ENCODE data around the gene OTX1.

The OTX1 gene

GRCh38 chr2:63035660-63036059, 15.0 kb upstream of the OTX1 start:
- Histone ChIP-seq H4K20me1 (ENCODE audit: insufficient read depth, low read length, poor library complexity, severe bottlenecking) (no peaks in the 10 kb centered on the region), H3K4me3 (ENCODE audit: low read length, poor library complexity, severe bottlenecking) (no peak overlapping the region), H3K36me3 (ENCODE audit: insufficient read depth, low read length) (no peaks in the 10 kb centered on the region), H3K9ac (ENCODE audit: low read depth, low read length, poor library complexity, severe bottlenecking) (no peak overlapping the region), H3K4me1 (ENCODE audit: insufficient read depth, low read length, poor library complexity, severe bottlenecking) (no peaks in the 10 kb centered on the region), H3K79me2 (ENCODE audit: insufficient read depth, low read length) (no peaks in the 10 kb centered on the region), H3K27me3 (ENCODE audit: insufficient read depth, low read length, poor library complexity, severe bottlenecking) (no peaks in the 10 kb centered on the region), H3F3A (ENCODE audit: low read depth) (no peaks in the 10 kb centered on the region), H3K9me2 (replicated peaks; ENCODE audit: low read depth, low read length) (no peaks in the 10 kb centered on the region), H3K4me2 (ENCODE audit: low read depth, low read length, poor library complexity, severe bottlenecking) (no peak overlapping the region), H2AFZ (ENCODE audit: low read length) (no peak overlapping the region), H3K9me3 (ENCODE audit: insufficient read depth, low read depth, low read length) (no peaks in the 10 kb centered on the region)
- no peak for TF ChIP-seq CTCF (conservative IDR thresholded peaks at IDR 0.05; ENCODE audit: low read length)
- no peak for TF ChIP-seq EZH2phosphoT487 (IDR thresholded peaks at IDR 0.05; ENCODE audit: borderline replicate concordance)

- H3K9ac ChIP-seq (ENCODE audit: low read depth, low read length, poor library complexity, severe bottlenecking), result no peak overlapping the region
- H3K9me3 ChIP-seq (ENCODE audit: insufficient read depth, low read depth, low read length), result no peaks in the 10 kb centered on the region
Measured at GRCh38 chr2:63038034-63038433, 12.6 kb upstream of the OTX1 start.

GRCh38 chr2:63040586-63040985, 10.0 kb upstream of the OTX1 start:
- Histone ChIP-seq H3K4me1 (ENCODE audit: insufficient read depth, low read length, poor library complexity, severe bottlenecking) (no peaks in the 10 kb centered on the region), H3K9me2 (replicated peaks; ENCODE audit: low read depth, low read length) (no peaks in the 10 kb centered on the region), H3K79me2 (ENCODE audit: insufficient read depth, low read length) (no peaks in the 10 kb centered on the region), H3F3A (ENCODE audit: low read depth) (no peaks in the 10 kb centered on the region), H2AFZ (ENCODE audit: low read length) (no peak overlapping the region), H3K9me3 (ENCODE audit: insufficient read depth, low read depth, low read length) (no peaks in the 10 kb centered on the region), H3K36me3 (ENCODE audit: insufficient read depth, low read length) (no peaks in the 10 kb centered on the region), H4K20me1 (ENCODE audit: insufficient read depth, low read length, poor library complexity, severe bottlenecking) (no peaks in the 10 kb centered on the region), H3K4me2 (ENCODE audit: low read depth, low read length, poor library complexity, severe bottlenecking) (no peak overlapping the region), H3K9ac (ENCODE audit: low read depth, low read length, poor library complexity, severe bottlenecking) (no peak overlapping the region), H3K4me3 (ENCODE audit: low read length, poor library complexity, severe bottlenecking) (no peak overlapping the region), H3K27me3 (ENCODE audit: insufficient read depth, low read length, poor library complexity, severe bottlenecking) (no peaks in the 10 kb centered on the region)
- no peak for TF ChIP-seq EZH2phosphoT487 (IDR thresholded peaks at IDR 0.05; ENCODE audit: borderline replicate concordance)
- TF ChIP-seq CTCF (conservative IDR thresholded peaks at IDR 0.05; ENCODE audit: low read length), result no peak

More at GRCh38 chr2:63038034-63038433, 12.6 kb upstream of the OTX1 start:
- Histone ChIP-seq H3K4me3 (ENCODE audit: low read length, poor library complexity, severe bottlenecking) (no peak overlapping the region), H3K36me3 (ENCODE audit: insufficient read depth, low read length) (no peaks in the 10 kb centered on the region), H3K4me1 (ENCODE audit: insufficient read depth, low read length, poor library complexity, severe bottlenecking) (no peaks in the 10 kb centered on the region), H3K27me3 (ENCODE audit: insufficient read depth, low read length, poor library complexity, severe bottlenecking) (no peaks in the 10 kb centered on the region), H3K9me2 (replicated peaks; ENCODE audit: low read depth, low read length) (no peaks in the 10 kb centered on the region), H3K79me2 (ENCODE audit: insufficient read depth, low read length) (no peaks in the 10 kb centered on the region), H3K4me2 (ENCODE audit: low read depth, low read length, poor library complexity, severe bottlenecking) (no peak overlapping the region), H3F3A (ENCODE audit: low read depth) (no peaks in the 10 kb centered on the region), H2AFZ (ENCODE audit: low read length) (no peak overlapping the region), H4K20me1 (ENCODE audit: insufficient read depth, low read length, poor library complexity, severe bottlenecking) (no peaks in the 10 kb centered on the region)
- TF ChIP-seq CTCF (conservative IDR thresholded peaks at IDR 0.05; ENCODE audit: low read length) (no peak), EZH2phosphoT487 (IDR thresholded peaks at IDR 0.05; ENCODE audit: borderline replicate concordance) (no peak)

Measured in Loucy (cell line).